HUES64 (cell line): Measurements from ENCODE around the gene GHRHR.

Experiments used
- H3K27ac ChIP-seq: 2 replicates; pipeline ENCODE4 v1.7.0; 2013; ENCODE audit warnings: low read depth, low read length, inconsistent platforms
- H3K27me3 ChIP-seq: 2 replicates; pipeline ENCODE4 v1.6.1; 2013; ENCODE audit warnings: mild to moderate bottlenecking, low read length; ENCODE audit not compliant: insufficient read depth
- H3K36me3 ChIP-seq: 2 replicates; pipeline ENCODE4 v1.6.1; 2013; ENCODE audit warnings: mild to moderate bottlenecking, low read length; ENCODE audit not compliant: insufficient read depth
- H3K4me1 ChIP-seq: 2 replicates; pipeline ENCODE4 v1.6.1; 2013; ENCODE audit warnings: mild to moderate bottlenecking, low read length, moderate library complexity; ENCODE audit not compliant: insufficient read depth
- H3K4me3 ChIP-seq: 2 replicates; pipeline ENCODE4 v1.5.1; 2013; ENCODE audit warnings: mild to moderate bottlenecking, low read length, moderate library complexity
- H3K9ac ChIP-seq: 2 replicates; pipeline ENCODE4 v1.6.1; 2013; ENCODE audit warnings: mild to moderate bottlenecking, low read depth, low read length
- H3K9me3 ChIP-seq: 2 replicates; pipeline ENCODE4 v1.6.1; 2013; ENCODE audit warnings: low read depth, low read length; ENCODE audit not compliant: insufficient read depth
- WGBS: fragments of 150-250, 120-280 bp; methylation state at CpG from one replicate; pipeline ENCODE4 v1.1.7; 2013; ENCODE audit warnings: missing lambda C conversion rate; 5-methylcytosine and 5-hydroxymethylcytosine counted together

Gene GHRHR

GRCh38 chr7:30996256-30996655 is 32.5 kb downstream of the GHRHR start:
- no peaks in the 10 kb centered on the region for H3K27me3 ChIP-seq
- H3K36me3 ChIP-seq: no peaks in the 10 kb centered on the region
- no peaks in the 10 kb centered on the region for H3K4me1 ChIP-seq
- H3K4me3 ChIP-seq: no peak overlapping the region
- no peak overlapping the region for H3K9ac ChIP-seq
- WGBS: 90% methylated on average over 6 of the region's 6 CpGs
- no peaks in the 10 kb centered on the region for H3K9me3 ChIP-seq
- no peak overlapping the region for H3K27ac ChIP-seq

GRCh38 chr7:30996883-30997282 is 33.1 kb downstream of the GHRHR start:
- H3K27me3 ChIP-seq: no peaks in the 10 kb centered on the region
- WGBS: 87% methylated on average over 5 of the region's 5 CpGs
- no peaks in the 10 kb centered on the region for H3K36me3 ChIP-seq
- H3K4me3 ChIP-seq: no peak overlapping the region
- H3K4me1 ChIP-seq: no peaks in the 10 kb centered on the region
- no peak overlapping the region for H3K9ac ChIP-seq
- H3K27ac ChIP-seq: no peak overlapping the region
- H3K9me3 ChIP-seq: no peaks in the 10 kb centered on the region

GRCh38 chr7:30997316-30997715 is 33.6 kb downstream of the GHRHR start:
- 95% methylated on average over 7 of the region's 7 CpGs for whole genome bisulfite sequencing
- H3K27me3 ChIP-seq: no peaks in the 10 kb centered on the region
- H3K9me3 ChIP-seq: no peaks in the 10 kb centered on the region

GRCh38 chr7:30998180-30998579 is 34.4 kb downstream of the GHRHR start:
- WGBS: 84% methylated on average over 10 of the region's 10 CpGs

More at GRCh38 chr7:30997316-30997715, 33.6 kb downstream of the GHRHR start:
- no peak overlapping the region for H3K9ac ChIP-seq
- H3K4me3 ChIP-seq: no peak overlapping the region
- H3K4me1 ChIP-seq: no peaks in the 10 kb centered on the region
- H3K36me3 ChIP-seq: no peaks in the 10 kb centered on the region
- H3K27ac ChIP-seq: no peak overlapping the region

GRCh38 chr7:31000161-31000693 is 36.5 kb downstream of the GHRHR start:
- Histone ChIP-seq H3K27me3 (no peaks in the 10 kb centered on the region), H3K4me3 (no peak overlapping the region), H3K4me1 (no peaks in the 10 kb centered on the region), H3K9me3 (peaks cover 7% of the 10 kb centered on the region; the same call in 1 of the 2 replicates), H3K27ac (no peak overlapping the region), H3K36me3 (no peaks in the 10 kb centered on the region), H3K9ac (no peak overlapping the region)
- 76% methylated on average over 9 of the region's 9 CpGs for WGBS

More at GRCh38 chr7:30998180-30998579, 34.4 kb downstream of the GHRHR start:
- H3K9ac ChIP-seq: no peak overlapping the region
- H3K9me3 ChIP-seq: 0 out of 2 replicates have a peak, but pooled peaks cover under 1% of the 10 kb centered on the region
- H3K4me1 ChIP-seq: no peaks in the 10 kb centered on the region
- no peak overlapping the region for H3K27ac ChIP-seq
- no peaks in the 10 kb centered on the region for H3K27me3 ChIP-seq
- H3K4me3 ChIP-seq: no peak overlapping the region
- no peaks in the 10 kb centered on the region for H3K36me3 ChIP-seq

GRCh38 chr7:31000779-31001178 is 37.0 kb downstream of the GHRHR start:
- Histone ChIP-seq H3K36me3 (no peaks in the 10 kb centered on the region), H3K4me3 (no peak overlapping the region), H3K9me3 (peaks cover 7% of the 10 kb centered on the region; the same call in 1 of the 2 replicates), H3K27me3 (no peaks in the 10 kb centered on the region), H3K4me1 (no peaks in the 10 kb centered on the region), H3K27ac (no peak overlapping the region), H3K9ac (no peak overlapping the region)
- WGBS: 78% methylated on average over 5 of the region's 5 CpGs

GRCh38 chr7:31002256-31002655 is 38.5 kb downstream of the GHRHR start:
- Histone ChIP-seq H3K27me3 (no peaks in the 10 kb centered on the region), H3K27ac (no peak overlapping the region)
- WGBS: 93% methylated on average over 6 of the region's 6 CpGs

GRCh38 chr7:31003097-31003496 is 39.3 kb downstream of the GHRHR start:
- WGBS: no CpG with 5 or more reads among the region's 2 CpGs
- Histone ChIP-seq H3K36me3 (no peaks in the 10 kb centered on the region), H3K4me1 (no peaks in the 10 kb centered on the region), H3K27me3 (no peaks in the 10 kb centered on the region), H3K4me3 (no peak overlapping the region), H3K9ac (no peak overlapping the region), H3K9me3 (peaks cover 7% of the 10 kb centered on the region; the same call in 1 of the 2 replicates), H3K27ac (no peak overlapping the region)

More at GRCh38 chr7:31002256-31002655, 38.5 kb downstream of the GHRHR start:
- H3K36me3 ChIP-seq: no peaks in the 10 kb centered on the region
- H3K9me3 ChIP-seq: peaks cover 7% of the 10 kb centered on the region; the same call in 1 of the 2 replicates
- H3K4me3 ChIP-seq: no peak overlapping the region
- no peaks in the 10 kb centered on the region for H3K4me1 ChIP-seq
- H3K9ac ChIP-seq: no peak overlapping the region

- no peaks in the 10 kb centered on the region for H3K4me1 ChIP-seq
- H3K27me3 ChIP-seq: no peaks in the 10 kb centered on the region
- H3K9ac ChIP-seq: no peak overlapping the region
- no peak overlapping the region for H3K27ac ChIP-seq
- 86% methylated on average over 6 of the region's 6 CpGs for WGBS
- no peak overlapping the region for H3K4me3 ChIP-seq
- H3K9me3 ChIP-seq: peaks cover 7% of the 10 kb centered on the region; the same call in 1 of the 2 replicates
- no peaks in the 10 kb centered on the region for H3K36me3 ChIP-seq
Measured at GRCh38 chr7:31003721-31004120, 40.0 kb downstream of the GHRHR start.

GRCh38 chr7:31004393-31004792 is 40.6 kb downstream of the GHRHR start:
- WGBS: 86% methylated on average over 1 of the region's 1 CpG
- H3K4me1 ChIP-seq: no peaks in the 10 kb centered on the region
- no peak overlapping the region for H3K4me3 ChIP-seq
- H3K27me3 ChIP-seq: no peaks in the 10 kb centered on the region
- H3K9ac ChIP-seq: no peak overlapping the region
- H3K27ac ChIP-seq: no peak overlapping the region
- H3K9me3 ChIP-seq: peaks cover 7% of the 10 kb centered on the region; the same call in 1 of the 2 replicates
- H3K36me3 ChIP-seq: no peaks in the 10 kb centered on the region

- H3K4me3 ChIP-seq: no peak overlapping the region
- no peak overlapping the region for H3K9ac ChIP-seq
- no peaks in the 10 kb centered on the region for H3K4me1 ChIP-seq
- no peaks in the 10 kb centered on the region for H3K36me3 ChIP-seq
- no peaks in the 10 kb centered on the region for H3K27me3 ChIP-seq
- H3K9me3 ChIP-seq: peaks cover 10% of the 10 kb centered on the region
- WGBS: 92% methylated on average over 6 of the region's 6 CpGs
- H3K27ac ChIP-seq: no peak overlapping the region
Measured at GRCh38 chr7:31006857-31007256, 43.1 kb downstream of the GHRHR start.

GRCh38 chr7:31007634-31008033 is 43.9 kb downstream of the GHRHR start:
- Histone ChIP-seq H3K36me3 (no peaks in the 10 kb centered on the region), H3K9me3 (peaks cover 10% of the 10 kb centered on the region), H3K9ac (no peak overlapping the region), H3K4me1 (no peaks in the 10 kb centered on the region), H3K4me3 (no peak overlapping the region), H3K27me3 (no peaks in the 10 kb centered on the region), H3K27ac (no peak overlapping the region)
- WGBS: 90% methylated on average over 5 of the region's 5 CpGs
